Activated CD8-positive, alpha-beta memory T cell treated with anti-CD3 and anti-CD28 coated beads, Interleukin-2, amount 10 ng/mL, durations not matched to agents 7 days and 5 days (primary cell): ENCODE measurements around the gene OS9. TPM values are rescaled to one million over a fixed set of nuclear protein-coding genes. Genes with fewer than 3 reads are reported as not detected.
"Not testable (repeated sequence)": the region's sequence is repeated elsewhere in the genome, so short reads cannot be mapped to it uniquely, and the experiment has no call there.

Source experiments
- ATAC-seq: fragments of 150-1000 bp; cut with Tn5 transposase; one replicate; pipeline ENCODE4 v1.10.0; 2021; ENCODE audit warnings: moderate library complexity
- CTCF ChIA-PET: fragments of 350-600 bp; sonication (Branson Sonifier 250); formaldehyde crosslinking; loops from one replicate; lab custom pipeline; 2021; ENCODE audit warnings: antibody characterized with exemption; lab: Charles Lee
- DNase-seq: peaks from one replicate; pipeline ENCODE4 v3.0.0-alpha.2; 2020
- H3K27ac Mint-ChIP-seq: one replicate; pipeline ENCODE4 v1.8.0; 2021; ENCODE audit warnings: mild to moderate bottlenecking, mixed read lengths
- H3K27me3 Mint-ChIP-seq: one replicate; pipeline ENCODE4 v1.8.0; 2021; ENCODE audit warnings: mixed read lengths
- H3K36me3 Mint-ChIP-seq: one replicate; pipeline ENCODE4 v1.8.0; 2021; ENCODE audit warnings: mild to moderate bottlenecking, mixed read lengths
- H3K4me1 Mint-ChIP-seq: one replicate; pipeline ENCODE4 v1.8.0; 2021; ENCODE audit warnings: mixed read lengths
- H3K4me3 Mint-ChIP-seq: one replicate; pipeline ENCODE4 v1.8.0; 2021; ENCODE audit warnings: mild to moderate bottlenecking, moderate library complexity, mixed read lengths
- H3K9me3 Mint-ChIP-seq: one replicate; pipeline ENCODE4 v1.8.0; 2022; ENCODE audit warnings: low read depth, mixed read lengths
- total RNA-seq, 2 experiments: library from RNA; stranded (reverse); gene quantifications; one replicate each; pipeline ENCODE4 v1.2.3, GENCODE V29; 2021

The OS9 gene
- total RNA-seq, 2 experiments from 2014 or later, result 117 to 123 TPM

GRCh38 chr12:57720606-57721595 lies 27.0 kb downstream of the OS9 start:
- CTCF ChIA-PET, result no interaction called here
- peaks cover 2% of the 10 kb centered on the region for H3K4me1 Mint-ChIP-seq
- H3K36me3 Mint-ChIP-seq, result peaks cover 19% of the 10 kb centered on the region
- no peaks in the 10 kb centered on the region for H3K27me3 Mint-ChIP-seq
- no peaks in the 10 kb centered on the region for H3K9me3 Mint-ChIP-seq
- H3K27ac Mint-ChIP-seq, result no peak overlapping the region
- peak; percentile 32 for DNase-seq
- no peak overlapping the region for H3K4me3 Mint-ChIP-seq
- no peak for ATAC-seq

GRCh38 chr12:57721846-57722608 lies 28.1 kb downstream of the OS9 start:
- DNase-seq, result peak; percentile 38
- CTCF ChIA-PET, result interaction anchor here (0.8 to 1.1 kb wide), 2 partner anchors 19 to 138 kb away, joined by 3 to 4 read pairs; no protein-coding TSS in a partner anchor
- H3K27me3 Mint-ChIP-seq, ATAC-seq, H3K4me3 Mint-ChIP-seq, H3K4me1 Mint-ChIP-seq, H3K9me3 Mint-ChIP-seq: not testable (repeated sequence)
- Mint-ChIP-seq H3K36me3 (peaks cover 23% of the 10 kb centered on the region), H3K27ac (peak overlapping the region; percentile 48)

- Mint-ChIP-seq H3K27ac (no peak overlapping the region), H3K4me1 (peaks cover 2% of the 10 kb centered on the region), H3K4me3 (no peak overlapping the region), H3K27me3 (no peaks in the 10 kb centered on the region), H3K36me3 (peaks cover 29% of the 10 kb centered on the region), H3K9me3 (no peaks in the 10 kb centered on the region)
- CTCF ChIA-PET, result interaction anchor here (0.8 to 1.1 kb wide), 4 partner anchors 9 to 260 kb away, joined by 3 to 4 read pairs (median 3); no protein-coding TSS in a partner anchor
- DNase-seq, result peak; percentile 38
- ATAC-seq, result no peak
Observed at GRCh38 chr12:57722716-57723629, 29.0 kb downstream of the OS9 start.

GRCh38 chr12:57723630-57723962 lies 29.7 kb downstream of the OS9 start:
- peaks cover 2% of the 10 kb centered on the region for H3K4me1 Mint-ChIP-seq
- no peaks in the 10 kb centered on the region for H3K9me3 Mint-ChIP-seq
- no peak overlapping the region for H3K4me3 Mint-ChIP-seq
- peak; percentile 38 for DNase-seq
- peaks cover 32% of the 10 kb centered on the region for H3K36me3 Mint-ChIP-seq
- H3K27ac Mint-ChIP-seq, result peak overlapping the region; percentile 12
- no peaks in the 10 kb centered on the region for H3K27me3 Mint-ChIP-seq
- CTCF ChIA-PET, result interaction anchor here (1.0 to 1.1 kb wide), 2 partner anchors 8 to 260 kb away, joined by 3 read pairs; no protein-coding TSS in a partner anchor
- ATAC-seq, result no peak

- Mint-ChIP-seq H3K27me3 (no peaks in the 10 kb centered on the region), H3K27ac (peak overlapping the region; percentile 65), H3K4me1 (peaks cover 2% of the 10 kb centered on the region), H3K36me3 (peaks cover 33% of the 10 kb centered on the region), H3K9me3 (no peaks in the 10 kb centered on the region), H3K4me3 (no peak overlapping the region)
- CTCF ChIA-PET, result interaction anchor here (1.0 to 2.0 kb wide), 2 partner anchors 33 to 261 kb away, joined by 3 to 4 read pairs; no protein-coding TSS in a partner anchor
- ATAC-seq (no peak), DNase-seq (peak; percentile 40)
Observed at GRCh38 chr12:57724003-57724935, 30.3 kb downstream of the OS9 start.

- Mint-ChIP-seq H3K27me3 (no peaks in the 10 kb centered on the region), H3K36me3 (peaks cover 34% of the 10 kb centered on the region), H3K4me1 (peaks cover 2% of the 10 kb centered on the region), H3K9me3 (no peaks in the 10 kb centered on the region), H3K4me3 (no peak overlapping the region), H3K27ac (peak overlapping the region; percentile 65)
- DNase-seq (peak; percentile 35), ATAC-seq (no peak)
- CTCF ChIA-PET, result interaction anchor here (1.0 to 2.0 kb wide), 3 partner anchors 16 to 32 kb away, joined by 3 to 6 read pairs (median 4); no protein-coding TSS in a partner anchor
Observed at GRCh38 chr12:57724936-57725740, 31.2 kb downstream of the OS9 start.

GRCh38 chr12:57725851-57726150 lies 31.9 kb downstream of the OS9 start:
- DNase-seq (no peak), ATAC-seq (no peak)
- no peak overlapping the region for H3K27ac Mint-ChIP-seq
- H3K9me3 Mint-ChIP-seq, result no peaks in the 10 kb centered on the region
- CTCF ChIA-PET, result interaction anchor here (1.0 to 2.0 kb wide), 3 partner anchors 15 to 31 kb away, joined by 3 to 6 read pairs (median 4); no protein-coding TSS in a partner anchor
- no peaks in the 10 kb centered on the region for H3K27me3 Mint-ChIP-seq
- H3K36me3 Mint-ChIP-seq, result peaks cover 38% of the 10 kb centered on the region
- no peak overlapping the region for H3K4me3 Mint-ChIP-seq
- H3K4me1 Mint-ChIP-seq, result peaks cover 2% of the 10 kb centered on the region

GRCh38 chr12:57726151-57726883 lies 32.4 kb downstream of the OS9 start:
- peak overlapping the region; percentile 15 for H3K27ac Mint-ChIP-seq
- CTCF ChIA-PET, result interaction anchor here (1.0 to 2.0 kb wide), 4 partner anchors 14 to 38 kb away, joined by 3 to 6 read pairs (median 4); no protein-coding TSS in a partner anchor
- no peaks in the 10 kb centered on the region for H3K27me3 Mint-ChIP-seq
- H3K4me1 Mint-ChIP-seq, result peaks cover 2% of the 10 kb centered on the region
- ATAC-seq (peak; percentile 50), DNase-seq (peak; percentile 46)
- H3K36me3 Mint-ChIP-seq, result peaks cover 42% of the 10 kb centered on the region
- peak overlapping the region; percentile 28 for H3K4me3 Mint-ChIP-seq
- H3K9me3 Mint-ChIP-seq, result no peaks in the 10 kb centered on the region

GRCh38 chr12:57726884-57727757 lies 33.2 kb downstream of the OS9 start:
- Mint-ChIP-seq H3K4me3 (no peak overlapping the region), H3K27me3 (no peaks in the 10 kb centered on the region), H3K9me3 (no peaks in the 10 kb centered on the region), H3K36me3 (peaks cover 47% of the 10 kb centered on the region), H3K27ac (no peak overlapping the region), H3K4me1 (peaks cover 2% of the 10 kb centered on the region)
- no peak for ATAC-seq
- CTCF ChIA-PET, result interaction anchor here (1.1 kb wide), 1 partner anchor 38 kb away, joined by 3 read pairs; no protein-coding TSS in a partner anchor
- peak; percentile 39 for DNase-seq
